Stimulated activated CD4-positive, alpha-beta T cell treated with anti-CD3 and anti-CD28 coated beads, TNF-alpha, amount 100 ng/mL, for 1 hour (primary cell): ENCODE measurements around the gene ZDHHC1.
"Not testable (repeated sequence)": the region's sequence is repeated elsewhere in the genome, so short reads cannot be mapped to it uniquely, and the experiment has no call there.

Source experiments
- DNase-seq, 3 donors: peaks; one replicate each; pipeline ENCODE4 v3.0.0-alpha.2; 2020; ENCODE audit warnings: low read depth in 3 of 3, low spot score in 1 of 3

Gene ZDHHC1

GRCh38 chr16:67394155-67395104 is 21.8 kb downstream of the ZDHHC1 start:
- no peak for DNase-seq

GRCh38 chr16:67393788-67394154 is 22.5 kb downstream of the ZDHHC1 start:
- DNase-seq: no peak

- DNase-seq: no peak
These were observed 23.0 kb downstream of the ZDHHC1 start, which contains the start of gene TPPP3 for GRCh38 chr16:67393111-67393787. TSS of gene TPPP3 (minus strand) at chr16:67393498. CDS start at chr16:67391111, 2,387 bp downstream.

GRCh38 chr16:67392301-67393059 is 23.8 kb downstream of the ZDHHC1 start:
- DNase-seq: no peak

- DNase-seq: no peak
These were observed 24.6 kb downstream of the ZDHHC1 start for GRCh38 chr16:67391424-67392300.

- DNase-seq: no peak
These were observed 25.4 kb downstream of the ZDHHC1 start for GRCh38 chr16:67390816-67391423.

GRCh38 chr16:67389911-67390815 is 26.1 kb downstream of the ZDHHC1 start:
- no peak for DNase-seq

GRCh38 chr16:67388591-67388990 is 27.7 kb downstream of the ZDHHC1 start:
- DNase-seq: no peak

GRCh38 chr16:67388191-67388590 is 28.1 kb downstream of the ZDHHC1 start:
- no peak for DNase-seq

- no peak for DNase-seq
These were observed 28.7 kb downstream of the ZDHHC1 start for GRCh38 chr16:67387479-67388079.

- no peak for DNase-seq
These were observed 29.3 kb downstream of the ZDHHC1 start for GRCh38 chr16:67386861-67387455.

GRCh38 chr16:67384778-67385510 is 31.3 kb downstream of the ZDHHC1 start:
- DNase-seq: no peak

- no peak for DNase-seq
These were observed 33.0 kb downstream of the ZDHHC1 start for GRCh38 chr16:67383284-67383683.

GRCh38 chr16:67378642-67379041 is 37.6 kb downstream of the ZDHHC1 start:
- DNase-seq: no peak

GRCh38 chr16:67376012-67376411 is 40.3 kb downstream of the ZDHHC1 start:
- DNase-seq: not testable (repeated sequence)

GRCh38 chr16:67372664-67373063 is 43.6 kb downstream of the ZDHHC1 start:
- no peak for DNase-seq

GRCh38 chr16:67370661-67371060 is 45.6 kb downstream of the ZDHHC1 start:
- DNase-seq: no peak
